Epithelial cell of esophagus (primary cell): ENCODE results near the gene PPIL1.
A peak's percentile ranks its signal among the peaks of the same experiment; 100 is the strongest.

ENCODE experiments used
- DNase-seq: peaks from one replicate; pipeline ENCODE4 v3.0.0; 2010; ENCODE audit warnings: low read depth
- H3K4me3 ChIP-seq: 2 replicates; pipeline ENCODE4 v1.5.1; 2011; ENCODE audit warnings: mild to moderate bottlenecking, low read length, control low read depth
- TF ChIP-seq, protein P1 (sequence below): IDR thresholded peaks from 2 replicates; pipeline ENCODE4 v1.5.1; 2011; ENCODE audit warnings: low read depth, mild to moderate bottlenecking, low read length, control low read depth, inconsistent platforms; ENCODE audit not compliant: insufficient read depth; ENCODE audit errors: missing control alignments

PPIL1 gene

DNA sequence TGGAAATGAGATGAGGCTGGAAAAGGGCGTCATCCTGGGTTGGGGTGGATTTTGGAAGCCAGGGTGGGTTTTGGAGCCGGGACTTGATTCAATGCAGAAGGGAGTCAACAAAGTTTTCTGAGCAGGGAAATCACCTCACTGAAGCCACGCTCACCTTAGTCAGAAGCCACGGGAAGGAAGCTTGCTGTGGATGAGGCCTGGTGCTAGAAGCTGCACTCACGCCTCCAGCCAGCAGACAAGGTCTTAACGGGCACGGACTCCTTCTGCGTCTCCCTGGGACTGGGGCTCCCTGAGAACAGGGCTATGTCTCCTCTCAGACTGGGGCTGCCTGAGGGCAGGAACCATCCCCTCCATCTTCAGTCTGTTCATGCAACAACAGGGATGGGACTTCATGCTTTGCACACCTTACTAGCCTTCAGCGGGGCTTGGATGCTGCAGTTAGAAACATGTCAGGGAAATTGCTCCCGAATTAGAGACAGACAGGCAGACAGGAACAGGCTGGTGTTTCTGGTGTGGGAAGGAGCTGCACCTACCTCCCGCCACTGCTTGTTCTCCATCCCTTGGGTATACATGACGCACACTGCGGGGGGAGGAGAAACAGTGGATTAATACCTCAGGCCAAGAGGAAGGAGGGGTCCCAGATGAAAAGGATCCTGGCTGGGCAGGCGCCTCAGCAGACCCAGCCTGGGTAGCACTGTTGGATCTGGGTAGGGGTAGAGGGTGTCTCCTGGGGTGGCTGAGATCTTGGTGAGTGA is 52.8 kb downstream of the PPIL1 start:
- DNase-seq: peak; percentile 29
- TF ChIP-seq, protein P1, sequence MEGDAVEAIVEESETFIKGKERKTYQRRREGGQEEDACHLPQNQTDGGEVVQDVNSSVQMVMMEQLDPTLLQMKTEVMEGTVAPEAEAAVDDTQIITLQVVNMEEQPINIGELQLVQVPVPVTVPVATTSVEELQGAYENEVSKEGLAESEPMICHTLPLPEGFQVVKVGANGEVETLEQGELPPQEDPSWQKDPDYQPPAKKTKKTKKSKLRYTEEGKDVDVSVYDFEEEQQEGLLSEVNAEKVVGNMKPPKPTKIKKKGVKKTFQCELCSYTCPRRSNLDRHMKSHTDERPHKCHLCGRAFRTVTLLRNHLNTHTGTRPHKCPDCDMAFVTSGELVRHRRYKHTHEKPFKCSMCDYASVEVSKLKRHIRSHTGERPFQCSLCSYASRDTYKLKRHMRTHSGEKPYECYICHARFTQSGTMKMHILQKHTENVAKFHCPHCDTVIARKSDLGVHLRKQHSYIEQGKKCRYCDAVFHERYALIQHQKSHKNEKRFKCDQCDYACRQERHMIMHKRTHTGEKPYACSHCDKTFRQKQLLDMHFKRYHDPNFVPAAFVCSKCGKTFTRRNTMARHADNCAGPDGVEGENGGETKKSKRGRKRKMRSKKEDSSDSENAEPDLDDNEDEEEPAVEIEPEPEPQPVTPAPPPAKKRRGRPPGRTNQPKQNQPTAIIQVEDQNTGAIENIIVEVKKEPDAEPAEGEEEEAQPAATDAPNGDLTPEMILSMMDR: no peak
- H3K4me3 ChIP-seq: no peak overlapping the region

DNA sequence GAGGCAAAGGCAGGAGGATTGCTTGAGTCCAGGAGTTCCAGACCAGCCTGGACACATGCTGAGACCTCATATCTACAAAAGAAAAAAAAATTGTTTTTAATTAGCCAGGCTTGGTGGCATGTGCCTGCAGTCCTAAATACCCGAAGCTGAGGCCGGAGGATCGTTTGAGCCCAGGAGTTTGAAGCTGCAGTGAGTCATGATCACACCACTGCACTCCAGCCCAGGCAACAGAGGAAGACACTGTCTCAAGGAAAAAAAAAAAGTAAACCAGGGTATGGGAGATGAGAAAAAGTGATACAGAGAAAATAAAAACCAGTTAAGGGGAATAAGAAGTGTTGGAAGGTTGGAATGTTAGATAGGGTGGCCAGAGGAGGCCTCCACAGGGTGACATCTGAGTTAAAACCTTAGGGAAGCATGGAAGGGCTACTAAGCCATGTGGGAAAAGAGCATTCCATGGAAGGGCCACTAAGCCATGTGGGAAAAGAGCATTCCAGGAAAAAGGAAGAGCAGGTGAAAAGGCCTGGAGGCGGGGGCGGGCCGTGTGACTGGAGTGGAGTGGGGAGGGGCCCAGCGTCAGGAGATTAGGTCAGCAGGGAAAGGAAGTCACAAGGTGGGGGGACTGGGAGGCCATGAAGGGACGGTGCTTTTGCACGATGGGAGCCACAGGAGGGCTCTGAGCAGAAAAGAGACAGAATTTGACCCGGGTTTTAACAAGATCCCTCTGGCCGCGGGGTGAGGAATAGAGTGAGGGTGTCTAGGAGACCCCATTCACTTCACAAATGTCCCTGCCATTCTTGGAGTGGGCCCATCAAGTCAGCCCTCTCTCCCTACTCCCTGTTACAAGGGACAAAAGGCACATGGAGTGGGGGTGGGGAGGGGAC is 53.7 kb downstream of the PPIL1 start:
- H3K4me3 ChIP-seq: no peak overlapping the region
- DNase-seq: peak; percentile 60
- TF ChIP-seq, protein P1: no peak

DNA sequence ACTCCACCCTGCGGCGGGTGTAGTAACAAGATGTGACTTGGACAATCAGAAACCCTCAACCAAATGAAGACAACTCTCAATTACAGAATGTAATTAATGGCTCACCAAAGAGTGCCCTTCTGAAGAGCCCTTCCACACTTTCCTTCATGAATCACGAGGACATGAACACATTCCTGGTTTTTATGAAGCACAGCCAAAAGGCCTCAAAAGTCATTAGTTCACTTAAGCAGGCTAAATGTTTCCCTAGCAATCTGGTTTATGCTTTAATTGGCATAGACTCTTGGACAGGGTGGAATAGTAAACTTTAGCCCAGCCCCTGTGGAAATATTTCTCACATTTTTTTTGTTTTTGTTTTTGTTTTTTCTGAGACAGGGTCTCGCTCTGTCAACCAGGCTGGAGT is 55.8 kb downstream of the PPIL1 start:
- TF ChIP-seq, protein P1: no peak
- no peak overlapping the region for H3K4me3 ChIP-seq
- no peak for DNase-seq

DNA sequence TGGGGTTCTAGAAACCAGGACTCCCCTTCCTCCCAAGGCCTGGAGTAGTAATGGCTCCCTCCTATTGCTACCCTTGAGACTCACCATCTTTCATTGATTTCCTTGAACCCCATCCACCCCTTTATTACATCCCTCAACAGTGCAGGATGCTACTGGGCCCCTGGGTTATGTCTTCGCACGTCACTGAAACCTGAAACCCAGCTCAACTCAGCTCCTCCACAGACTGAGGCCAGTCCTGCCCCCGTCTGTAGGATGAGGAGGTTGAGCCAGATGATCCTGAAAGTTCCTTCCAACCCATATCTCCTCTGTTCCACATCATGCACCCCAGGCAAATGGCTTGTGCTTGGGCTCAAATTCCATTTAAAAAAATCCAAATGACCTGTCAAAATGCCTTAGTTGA is 56.8 kb downstream of the PPIL1 start:
- no peak overlapping the region for H3K4me3 ChIP-seq
- TF ChIP-seq, protein P1: no peak
- DNase-seq: no peak

DNA sequence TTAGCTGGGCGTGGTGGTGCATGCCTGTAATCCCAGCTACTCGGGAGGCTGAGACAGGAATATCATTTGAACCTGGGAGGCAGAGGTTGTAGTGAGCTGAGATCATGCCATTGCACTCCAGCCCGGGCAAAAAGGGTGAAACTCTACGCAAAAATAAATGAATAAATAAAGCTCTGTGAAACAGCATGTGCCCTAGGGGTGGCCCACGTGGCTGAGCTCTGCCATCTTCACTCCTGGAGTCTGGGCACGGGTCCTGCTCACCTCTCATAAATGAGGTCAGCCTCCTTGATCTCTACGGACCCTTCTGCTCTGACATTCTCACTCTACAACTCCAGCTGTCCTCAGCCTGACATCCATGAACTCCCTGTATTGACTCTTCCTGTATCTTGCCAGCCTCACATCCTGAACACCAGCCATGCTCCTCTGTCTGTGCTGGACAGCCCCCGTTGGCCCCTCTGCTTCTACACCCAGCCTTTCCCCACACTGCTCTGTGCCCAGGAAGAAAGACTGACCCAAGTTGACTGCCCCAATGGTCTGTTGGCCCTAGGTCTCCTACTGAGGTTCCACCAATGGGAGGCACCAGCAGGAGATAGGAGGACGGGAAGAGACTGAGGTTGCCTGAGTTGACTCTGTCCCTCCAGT is 57.3 kb downstream of the PPIL1 start:
- no peak for DNase-seq
- H3K4me3 ChIP-seq: no peak overlapping the region
- TF ChIP-seq, protein P1: no peak

DNA sequence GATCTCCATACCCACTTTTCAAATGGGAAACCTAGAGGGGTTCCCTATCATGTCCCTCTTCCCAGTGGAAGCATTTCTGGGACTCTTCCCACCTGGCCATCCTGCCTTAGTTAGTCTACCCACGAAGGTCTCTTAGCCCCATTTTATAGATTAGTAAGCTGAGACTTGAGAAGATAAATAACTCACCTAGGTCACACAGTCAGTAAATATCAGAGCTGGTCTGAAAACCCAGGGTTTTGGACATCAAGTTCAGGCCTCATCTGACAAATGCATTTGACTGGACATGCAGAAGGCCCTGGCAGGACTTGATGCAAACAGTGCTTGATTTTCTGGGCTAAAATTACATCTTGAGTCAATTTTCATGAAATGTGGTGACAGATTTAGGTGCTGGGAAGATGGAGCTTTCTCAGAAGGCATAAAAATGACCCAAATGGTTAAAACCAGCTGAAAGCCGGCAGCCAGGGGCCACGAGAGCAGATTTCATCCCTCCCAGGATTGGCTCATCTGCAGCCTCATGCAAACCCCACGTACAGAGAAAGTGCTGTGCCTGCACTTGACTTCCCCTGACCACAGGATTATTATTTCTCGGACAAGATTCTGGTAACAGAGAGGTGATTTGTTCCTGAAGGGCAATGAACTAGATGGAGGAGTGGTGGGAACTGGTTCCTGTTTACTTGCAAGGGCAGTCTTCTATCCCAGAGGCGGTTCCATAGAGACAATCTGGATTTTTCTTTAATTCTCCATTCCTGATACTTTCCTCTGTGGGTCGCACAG is 58.5 kb downstream of the PPIL1 start:
- no peak for DNase-seq
- no peak overlapping the region for H3K4me3 ChIP-seq
- TF ChIP-seq, protein P1: no peak
